NCI-H82 treated with DMSO at 0.1 percent for 48 hours (cell line): ENCODE measurements around the gene ZIC3.

Experiments used
- DNase-seq: peaks from one replicate; lab custom pipeline; 2025; ENCODE audit not compliant: unreplicated experiment; lab: John Stamatoyannopoulos, UW

The ZIC3 gene

GRCh38 chrX:137573324-137574101 lies 7.6 kb downstream of the ZIC3 start:
- no peak for DNase-seq

GRCh38 chrX:137574102-137574783 lies 8.3 kb downstream of the ZIC3 start:
- no peak for DNase-seq

DNA sequence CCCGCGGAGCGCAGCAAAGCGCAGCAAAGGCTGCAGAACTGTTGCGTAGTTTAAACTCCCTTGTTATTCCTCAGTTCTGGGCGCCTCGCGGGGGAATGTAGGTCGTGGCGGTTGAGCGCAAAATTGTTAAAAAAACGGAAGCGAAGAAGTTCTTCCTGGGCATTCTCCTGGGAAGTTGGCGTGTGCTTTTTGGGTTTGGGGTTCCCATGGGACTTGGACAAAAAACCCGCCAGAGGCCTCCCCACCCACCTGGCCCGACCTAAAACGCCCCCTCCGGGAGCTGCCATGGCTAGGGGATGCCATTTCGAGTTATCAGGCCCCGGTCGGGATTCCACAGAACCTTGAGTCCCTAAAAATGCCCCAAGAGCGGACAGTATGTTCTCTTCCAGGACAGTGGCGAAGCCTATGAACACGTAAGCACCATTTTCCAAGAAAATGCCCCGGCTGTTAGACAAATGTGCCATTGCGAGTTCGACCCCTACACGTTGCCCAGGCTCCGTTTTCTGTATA lies 8.9 kb downstream of the ZIC3 start:
- DNase-seq, result no peak

DNA sequence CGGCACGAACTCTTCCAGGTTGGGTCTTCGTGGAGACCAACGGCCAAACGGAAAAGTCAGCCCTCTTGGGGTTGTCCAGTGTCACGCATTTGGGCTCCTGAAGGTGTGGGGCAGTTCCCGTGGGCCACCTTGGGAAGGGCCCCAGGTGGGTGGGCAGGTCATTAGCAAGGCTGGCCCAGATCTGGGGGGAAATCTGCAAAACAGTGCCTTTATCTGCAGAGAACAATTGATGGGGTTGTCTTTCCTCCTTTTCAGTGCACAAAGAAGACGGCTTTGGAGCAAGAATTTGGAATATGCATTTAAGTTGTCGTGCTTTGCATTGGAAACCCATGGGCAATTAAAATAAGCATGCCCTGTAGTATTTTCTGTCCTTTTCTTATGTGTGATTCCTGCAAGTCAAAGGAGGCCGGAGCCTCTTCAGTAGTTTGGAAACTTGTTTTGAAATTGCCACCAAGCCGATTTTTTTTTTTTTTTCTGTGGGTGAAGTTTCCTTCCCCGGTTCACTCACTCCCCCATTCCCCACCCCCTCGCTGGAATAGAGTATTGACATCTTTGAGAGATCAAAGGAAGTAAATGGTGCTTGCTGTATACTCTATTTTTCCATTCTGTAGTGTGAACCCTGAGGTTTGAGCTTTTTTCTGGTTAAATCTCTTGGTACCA lies 9.8 kb downstream of the ZIC3 start:
- DNase-seq, result no peak

DNA sequence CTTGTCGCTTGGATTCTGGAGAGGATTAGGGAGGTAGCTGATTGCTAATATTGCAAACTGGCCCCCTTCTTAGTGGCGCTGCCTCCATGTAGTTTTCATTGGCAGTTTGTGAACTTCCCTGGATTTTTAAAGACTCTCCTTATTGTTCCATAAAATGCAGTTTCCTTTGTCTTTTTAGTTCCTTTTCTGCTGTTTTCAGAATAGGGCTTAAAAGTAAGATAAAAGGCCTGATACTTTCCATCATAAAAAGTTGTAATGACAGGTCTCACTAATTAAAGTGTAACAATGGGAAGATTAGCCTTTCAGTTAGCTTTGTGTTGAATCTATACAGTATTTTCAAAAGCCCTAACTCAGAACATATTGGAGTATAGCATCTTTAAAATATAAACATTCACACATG lies 21.2 kb downstream of the ZIC3 start:
- no peak for DNase-seq

DNA sequence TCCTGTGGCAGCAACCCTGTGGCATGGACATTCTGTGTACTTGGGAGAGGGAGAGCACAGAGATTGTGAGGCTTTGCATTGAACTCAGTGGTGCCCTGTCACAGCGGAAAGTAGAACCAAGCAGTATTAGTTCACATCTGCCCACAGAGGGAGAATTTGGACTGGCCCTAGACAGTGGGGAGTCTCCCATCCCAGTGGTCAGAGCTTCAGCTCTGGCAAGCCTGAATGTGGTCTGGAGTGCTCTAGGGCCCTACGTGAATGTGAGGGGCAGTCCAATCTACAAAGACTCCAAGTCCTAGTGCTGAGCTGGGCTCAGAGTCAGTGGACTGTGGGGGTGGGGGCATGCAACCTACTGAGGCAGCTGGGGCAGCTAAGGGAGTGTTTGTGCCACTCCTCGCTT lies 34.8 kb downstream of the ZIC3 start:
- no peak for DNase-seq
